ENCODE results near the gene GNPNAT1.
"Not testable (repeated sequence)": the region's sequence is repeated elsewhere in the genome, so short reads cannot be mapped to it uniquely, and the experiment has no call there.

DNA sequence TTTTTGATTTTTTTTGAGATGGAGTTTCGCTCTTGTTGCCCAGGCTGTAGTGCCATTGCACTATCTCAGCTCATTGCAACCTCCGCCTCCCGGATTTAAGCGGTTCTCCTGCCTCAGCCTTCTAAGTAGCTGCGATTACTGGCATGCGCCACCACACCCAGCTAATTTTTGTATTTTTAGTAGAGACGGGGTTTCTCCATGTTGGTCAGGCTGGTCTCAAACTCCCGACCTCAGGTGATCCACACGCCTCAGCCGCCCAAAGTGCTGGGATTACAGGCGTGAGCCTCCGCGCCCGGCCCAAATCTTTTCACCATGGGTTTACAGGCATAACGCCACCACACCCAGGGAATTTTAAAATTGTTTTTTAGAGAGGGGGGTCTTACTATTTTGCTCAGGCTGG is 62.4 kb downstream of the GNPNAT1 start:
- TF ChIP-seq, protein P1, sequence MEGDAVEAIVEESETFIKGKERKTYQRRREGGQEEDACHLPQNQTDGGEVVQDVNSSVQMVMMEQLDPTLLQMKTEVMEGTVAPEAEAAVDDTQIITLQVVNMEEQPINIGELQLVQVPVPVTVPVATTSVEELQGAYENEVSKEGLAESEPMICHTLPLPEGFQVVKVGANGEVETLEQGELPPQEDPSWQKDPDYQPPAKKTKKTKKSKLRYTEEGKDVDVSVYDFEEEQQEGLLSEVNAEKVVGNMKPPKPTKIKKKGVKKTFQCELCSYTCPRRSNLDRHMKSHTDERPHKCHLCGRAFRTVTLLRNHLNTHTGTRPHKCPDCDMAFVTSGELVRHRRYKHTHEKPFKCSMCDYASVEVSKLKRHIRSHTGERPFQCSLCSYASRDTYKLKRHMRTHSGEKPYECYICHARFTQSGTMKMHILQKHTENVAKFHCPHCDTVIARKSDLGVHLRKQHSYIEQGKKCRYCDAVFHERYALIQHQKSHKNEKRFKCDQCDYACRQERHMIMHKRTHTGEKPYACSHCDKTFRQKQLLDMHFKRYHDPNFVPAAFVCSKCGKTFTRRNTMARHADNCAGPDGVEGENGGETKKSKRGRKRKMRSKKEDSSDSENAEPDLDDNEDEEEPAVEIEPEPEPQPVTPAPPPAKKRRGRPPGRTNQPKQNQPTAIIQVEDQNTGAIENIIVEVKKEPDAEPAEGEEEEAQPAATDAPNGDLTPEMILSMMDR (conservative IDR thresholded peaks at IDR 0.05; ENCODE audit: low read depth in 2 of 2): not testable (repeated sequence)
- not testable (repeated sequence) for TF ChIP-seq POLR2AphosphoS5 (IDR thresholded peaks at IDR 0.05; ENCODE audit: low read depth); EZH2phosphoT487 (IDR thresholded peaks at IDR 0.05; ENCODE audit: unreplicated experiment); CREB1 (CRISPR knock-in tag; IDR thresholded peaks at IDR 0.05; ENCODE audit: low read depth); NANOG (IDR thresholded peaks at IDR 0.05; ENCODE audit: borderline replicate concordance); STAT1 (IDR thresholded peaks at IDR 0.05; ENCODE audit: unreplicated experiment); EZH2 (IDR thresholded peaks at IDR 0.05; ENCODE audit: low read depth, unreplicated experiment); ETS1 (IDR thresholded peaks at IDR 0.05); ZNF331 (CRISPR knock-in tag; IDR thresholded peaks at IDR 0.05; ENCODE audit: low read depth); JUNB (IDR thresholded peaks at IDR 0.05; ENCODE audit: unreplicated experiment)
- TF ChIP-seq, protein P2, sequence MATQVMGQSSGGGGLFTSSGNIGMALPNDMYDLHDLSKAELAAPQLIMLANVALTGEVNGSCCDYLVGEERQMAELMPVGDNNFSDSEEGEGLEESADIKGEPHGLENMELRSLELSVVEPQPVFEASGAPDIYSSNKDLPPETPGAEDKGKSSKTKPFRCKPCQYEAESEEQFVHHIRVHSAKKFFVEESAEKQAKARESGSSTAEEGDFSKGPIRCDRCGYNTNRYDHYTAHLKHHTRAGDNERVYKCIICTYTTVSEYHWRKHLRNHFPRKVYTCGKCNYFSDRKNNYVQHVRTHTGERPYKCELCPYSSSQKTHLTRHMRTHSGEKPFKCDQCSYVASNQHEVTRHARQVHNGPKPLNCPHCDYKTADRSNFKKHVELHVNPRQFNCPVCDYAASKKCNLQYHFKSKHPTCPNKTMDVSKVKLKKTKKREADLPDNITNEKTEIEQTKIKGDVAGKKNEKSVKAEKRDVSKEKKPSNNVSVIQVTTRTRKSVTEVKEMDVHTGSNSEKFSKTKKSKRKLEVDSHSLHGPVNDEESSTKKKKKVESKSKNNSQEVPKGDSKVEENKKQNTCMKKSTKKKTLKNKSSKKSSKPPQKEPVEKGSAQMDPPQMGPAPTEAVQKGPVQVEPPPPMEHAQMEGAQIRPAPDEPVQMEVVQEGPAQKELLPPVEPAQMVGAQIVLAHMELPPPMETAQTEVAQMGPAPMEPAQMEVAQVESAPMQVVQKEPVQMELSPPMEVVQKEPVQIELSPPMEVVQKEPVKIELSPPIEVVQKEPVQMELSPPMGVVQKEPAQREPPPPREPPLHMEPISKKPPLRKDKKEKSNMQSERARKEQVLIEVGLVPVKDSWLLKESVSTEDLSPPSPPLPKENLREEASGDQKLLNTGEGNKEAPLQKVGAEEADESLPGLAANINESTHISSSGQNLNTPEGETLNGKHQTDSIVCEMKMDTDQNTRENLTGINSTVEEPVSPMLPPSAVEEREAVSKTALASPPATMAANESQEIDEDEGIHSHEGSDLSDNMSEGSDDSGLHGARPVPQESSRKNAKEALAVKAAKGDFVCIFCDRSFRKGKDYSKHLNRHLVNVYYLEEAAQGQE (IDR thresholded peaks at IDR 0.05; ENCODE audit: unreplicated experiment): not testable (repeated sequence)
